ENCODE data around the gene SART1.

SART1 gene

DNA sequence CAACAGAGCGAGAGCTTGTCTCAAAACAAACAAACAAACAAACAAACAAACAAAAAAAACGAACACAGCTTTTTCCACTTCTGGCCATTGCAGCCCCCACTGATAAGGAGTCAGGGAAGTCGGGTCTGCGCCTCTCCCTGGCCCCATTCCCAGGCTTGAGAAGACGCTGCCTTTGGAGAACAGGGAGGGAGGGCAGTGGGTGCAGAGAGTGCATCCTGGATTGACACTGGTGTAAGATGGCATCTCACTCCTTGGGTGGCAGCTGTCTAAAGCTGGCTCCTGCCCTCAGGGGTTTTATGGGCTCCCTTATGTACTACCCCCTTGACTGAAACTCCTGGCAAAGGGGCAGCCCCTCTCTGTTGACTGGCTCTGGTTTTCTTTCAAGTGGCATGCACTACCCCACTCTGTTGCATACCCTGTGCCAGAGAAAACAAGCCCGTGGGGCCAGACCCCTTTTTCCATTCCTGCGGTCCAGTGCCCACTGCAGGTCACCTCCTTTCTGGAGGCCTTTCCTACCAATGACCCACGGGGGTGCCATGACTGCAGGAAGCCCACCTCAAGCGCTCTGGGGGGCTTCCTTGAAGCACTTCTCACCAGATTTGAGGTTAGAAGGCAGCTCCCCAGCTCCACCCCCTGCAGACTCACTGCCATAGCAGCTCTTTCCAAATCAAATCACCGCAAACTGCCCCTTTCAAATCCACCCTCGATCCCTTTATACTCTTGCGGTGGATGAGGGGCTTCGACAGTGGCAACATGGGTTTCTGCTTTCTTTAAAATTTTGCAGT is 29.6 kb upstream of the SART1 start:
- no peak for TF ChIP-seq POLR2AphosphoS5 (IDR thresholded peaks at IDR 0.05; ENCODE audit: low read depth, low read length)
- TF ChIP-seq FOXP2 (optimal IDR thresholded peaks at IDR 0.05; ENCODE audit: borderline replicate concordance, extremely low read depth, extremely low read length, insufficient read depth): no peak
- TF ChIP-seq, protein P1, sequence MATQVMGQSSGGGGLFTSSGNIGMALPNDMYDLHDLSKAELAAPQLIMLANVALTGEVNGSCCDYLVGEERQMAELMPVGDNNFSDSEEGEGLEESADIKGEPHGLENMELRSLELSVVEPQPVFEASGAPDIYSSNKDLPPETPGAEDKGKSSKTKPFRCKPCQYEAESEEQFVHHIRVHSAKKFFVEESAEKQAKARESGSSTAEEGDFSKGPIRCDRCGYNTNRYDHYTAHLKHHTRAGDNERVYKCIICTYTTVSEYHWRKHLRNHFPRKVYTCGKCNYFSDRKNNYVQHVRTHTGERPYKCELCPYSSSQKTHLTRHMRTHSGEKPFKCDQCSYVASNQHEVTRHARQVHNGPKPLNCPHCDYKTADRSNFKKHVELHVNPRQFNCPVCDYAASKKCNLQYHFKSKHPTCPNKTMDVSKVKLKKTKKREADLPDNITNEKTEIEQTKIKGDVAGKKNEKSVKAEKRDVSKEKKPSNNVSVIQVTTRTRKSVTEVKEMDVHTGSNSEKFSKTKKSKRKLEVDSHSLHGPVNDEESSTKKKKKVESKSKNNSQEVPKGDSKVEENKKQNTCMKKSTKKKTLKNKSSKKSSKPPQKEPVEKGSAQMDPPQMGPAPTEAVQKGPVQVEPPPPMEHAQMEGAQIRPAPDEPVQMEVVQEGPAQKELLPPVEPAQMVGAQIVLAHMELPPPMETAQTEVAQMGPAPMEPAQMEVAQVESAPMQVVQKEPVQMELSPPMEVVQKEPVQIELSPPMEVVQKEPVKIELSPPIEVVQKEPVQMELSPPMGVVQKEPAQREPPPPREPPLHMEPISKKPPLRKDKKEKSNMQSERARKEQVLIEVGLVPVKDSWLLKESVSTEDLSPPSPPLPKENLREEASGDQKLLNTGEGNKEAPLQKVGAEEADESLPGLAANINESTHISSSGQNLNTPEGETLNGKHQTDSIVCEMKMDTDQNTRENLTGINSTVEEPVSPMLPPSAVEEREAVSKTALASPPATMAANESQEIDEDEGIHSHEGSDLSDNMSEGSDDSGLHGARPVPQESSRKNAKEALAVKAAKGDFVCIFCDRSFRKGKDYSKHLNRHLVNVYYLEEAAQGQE (IDR thresholded peaks at IDR 0.05; ENCODE audit: insufficient read depth in 1 of 2, low read depth in 2 of 2, low read length in 2 of 2): no peak
- TF ChIP-seq SIN3A (IDR thresholded peaks at IDR 0.05; ENCODE audit: borderline replicate concordance, insufficient read depth, low read length): no peak
- no peak for TF ChIP-seq TAF1 (IDR thresholded peaks at IDR 0.05; ENCODE audit: borderline replicate concordance, insufficient read depth, low read length)

DNA sequence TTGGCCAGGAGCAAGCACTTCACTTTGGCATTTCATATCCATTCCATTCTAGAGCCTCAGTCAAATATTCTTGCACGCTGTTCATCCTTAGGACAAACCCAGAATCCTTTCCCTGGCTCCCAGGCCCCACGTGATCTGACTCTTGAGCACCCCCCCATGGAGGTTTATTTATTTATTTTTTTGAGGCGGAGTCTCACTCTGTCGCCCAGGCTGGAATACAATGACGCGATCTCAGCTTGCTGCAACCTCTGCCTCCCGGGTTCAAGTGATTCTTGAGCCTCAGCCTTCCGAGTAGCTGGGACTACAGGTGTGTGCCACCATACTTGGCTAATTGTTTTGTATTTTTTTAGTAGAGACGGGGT is 29.0 kb upstream of the SART1 start:
- no peak for TF ChIP-seq FOXP2 (optimal IDR thresholded peaks at IDR 0.05; ENCODE audit: borderline replicate concordance, extremely low read depth, extremely low read length, insufficient read depth)
- TF ChIP-seq POLR2AphosphoS5 (IDR thresholded peaks at IDR 0.05; ENCODE audit: low read depth, low read length): no peak
- no peak for TF ChIP-seq SIN3A (IDR thresholded peaks at IDR 0.05; ENCODE audit: borderline replicate concordance, insufficient read depth, low read length)
- TF ChIP-seq, protein P1 (IDR thresholded peaks at IDR 0.05; ENCODE audit: insufficient read depth in 1 of 2, low read depth in 2 of 2, low read length in 2 of 2): no peak
- TF ChIP-seq TAF1 (IDR thresholded peaks at IDR 0.05; ENCODE audit: borderline replicate concordance, insufficient read depth, low read length): no peak

DNA sequence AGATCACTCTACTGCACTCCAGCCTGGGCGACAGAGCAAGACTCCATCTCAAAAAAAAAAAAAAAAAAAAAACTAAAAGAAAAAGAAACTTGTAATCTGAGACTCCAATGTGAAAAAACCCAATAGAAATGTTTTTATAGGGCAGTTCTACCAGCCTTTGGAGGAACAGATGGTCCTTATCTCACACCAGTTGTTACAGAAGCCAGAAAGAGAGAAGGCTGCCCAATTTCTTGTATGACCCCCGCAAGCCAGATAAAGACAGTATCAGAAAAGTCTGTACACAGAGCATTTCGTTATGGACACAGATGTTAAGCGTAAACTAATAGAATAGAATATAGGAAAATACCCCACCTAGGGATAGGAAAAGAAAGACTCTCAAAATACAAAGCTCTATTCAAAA is 27.5 kb upstream of the SART1 start:
- TF ChIP-seq POLR2AphosphoS5 (IDR thresholded peaks at IDR 0.05; ENCODE audit: low read depth, low read length) (no peak), SIN3A (IDR thresholded peaks at IDR 0.05; ENCODE audit: borderline replicate concordance, insufficient read depth, low read length) (no peak), FOXP2 (optimal IDR thresholded peaks at IDR 0.05; ENCODE audit: borderline replicate concordance, extremely low read depth, extremely low read length, insufficient read depth) (no peak), TAF1 (IDR thresholded peaks at IDR 0.05; ENCODE audit: borderline replicate concordance, insufficient read depth, low read length) (no peak)
- TF ChIP-seq, protein P1 (IDR thresholded peaks at IDR 0.05; ENCODE audit: insufficient read depth in 1 of 2, low read depth in 2 of 2, low read length in 2 of 2): no peak

DNA sequence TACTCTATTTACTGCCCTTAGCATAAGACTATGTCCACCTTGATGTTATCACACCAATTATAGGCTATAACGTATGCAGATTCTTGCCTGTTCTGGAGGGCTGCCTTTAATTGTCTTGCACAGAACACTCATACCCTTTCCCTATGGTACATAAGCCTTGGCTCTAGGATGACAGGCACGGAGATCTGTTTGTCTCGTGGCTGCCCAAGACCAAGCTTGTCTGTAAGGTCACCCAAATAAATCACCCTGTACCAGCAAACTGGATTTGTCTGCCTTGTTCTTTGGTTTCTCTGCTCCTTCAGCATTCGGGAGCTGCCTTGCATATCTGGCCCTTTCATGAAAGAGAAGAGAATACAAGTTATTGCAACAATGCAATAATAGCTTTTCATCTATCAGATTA is 23.8 kb upstream of the SART1 start:
- no peak for TF ChIP-seq SIN3A (IDR thresholded peaks at IDR 0.05; ENCODE audit: borderline replicate concordance, insufficient read depth, low read length)
- TF ChIP-seq, protein P1 (IDR thresholded peaks at IDR 0.05; ENCODE audit: insufficient read depth in 1 of 2, low read depth in 2 of 2, low read length in 2 of 2): no peak
- TF ChIP-seq FOXP2 (optimal IDR thresholded peaks at IDR 0.05; ENCODE audit: borderline replicate concordance, extremely low read depth, extremely low read length, insufficient read depth): no peak
- no peak for TF ChIP-seq POLR2AphosphoS5 (IDR thresholded peaks at IDR 0.05; ENCODE audit: low read depth, low read length)
- no peak for TF ChIP-seq TAF1 (IDR thresholded peaks at IDR 0.05; ENCODE audit: borderline replicate concordance, insufficient read depth, low read length)

All from PFSK-1 (cell line).